ENCODE results near the gene ITGB4.

The ITGB4 gene

GRCh38 chr17:75779250-75779986 is 58.2 kb downstream of the ITGB4 start:
- peak; percentile 36 for TF ChIP-seq NFIC (IDR thresholded peaks at IDR 0.05)
- peak; percentile 75; the same call in 1 of the 2 replicates for TF ChIP-seq MAX (IDR thresholded peaks at IDR 0.05)
- TF ChIP-seq REST (IDR thresholded peaks at IDR 0.05; ENCODE audit: low read depth), result no peak
- TF ChIP-seq EP300 (IDR thresholded peaks at IDR 0.05; ENCODE audit: borderline replicate concordance), result peak; percentile 38; the same call in 1 of the 2 replicates
- TF ChIP-seq RAD21 (IDR thresholded peaks at IDR 0.05; ENCODE audit: low read depth), result no peak
- TF ChIP-seq EGR1 (IDR thresholded peaks at IDR 0.05), result peak; percentile 59; the same call in 1 of the 2 replicates
- TF ChIP-seq YY1 (IDR thresholded peaks at IDR 0.05; ENCODE audit: low read depth), result peak; percentile 72
- TF ChIP-seq FOXM1 (IDR thresholded peaks at IDR 0.05; ENCODE audit: borderline replicate concordance, low read depth), result no peak
- TF ChIP-seq ZBTB7A (IDR thresholded peaks at IDR 0.05; ENCODE audit: low read depth), result peak; percentile 86; the same call in 1 of the 2 replicates
- TF ChIP-seq CREB1 (IDR thresholded peaks at IDR 0.05; ENCODE audit: low read depth), result peak; percentile 89
- peak; percentile 52 for TF ChIP-seq TEAD4 (IDR thresholded peaks at IDR 0.05)
- TF ChIP-seq TAF1 (IDR thresholded peaks at IDR 0.05; ENCODE audit: low read depth), result peak; percentile 98
- TF ChIP-seq TCF12 (IDR thresholded peaks at IDR 0.05; ENCODE audit: low read depth), result peak; percentile 71
- TF ChIP-seq USF1 (IDR thresholded peaks at IDR 0.05), result peak; percentile 40; the same call in 1 of the 2 replicates
- TF ChIP-seq CEBPB (IDR thresholded peaks at IDR 0.05), result peak; percentile 27; the same call in 1 of the 2 replicates

GRCh38 chr17:75779987-75780889 is 59.0 kb downstream of the ITGB4 start:
- no peak for TF ChIP-seq TCF12 (IDR thresholded peaks at IDR 0.05; ENCODE audit: low read depth)
- TF ChIP-seq FOXM1 (IDR thresholded peaks at IDR 0.05; ENCODE audit: borderline replicate concordance, low read depth), result peak; percentile 24; the same call in 1 of the 2 replicates
- no peak for TF ChIP-seq USF1 (IDR thresholded peaks at IDR 0.05)
- no peak for TF ChIP-seq EP300 (IDR thresholded peaks at IDR 0.05; ENCODE audit: borderline replicate concordance)

GRCh38 chr17:75783069-75783783 is 62.0 kb downstream of the ITGB4 start:
- TF ChIP-seq FOXM1 (IDR thresholded peaks at IDR 0.05; ENCODE audit: borderline replicate concordance, low read depth) (0 out of 2 replicates have a peak, but pooled peaks have one; percentile 11), ZBTB7A (IDR thresholded peaks at IDR 0.05; ENCODE audit: low read depth) (no peak), EP300 (IDR thresholded peaks at IDR 0.05; ENCODE audit: borderline replicate concordance) (0 out of 2 replicates have a peak, but pooled peaks have one; percentile 25)

- TF ChIP-seq ZBTB7A (IDR thresholded peaks at IDR 0.05; ENCODE audit: low read depth) (no peak), USF1 (IDR thresholded peaks at IDR 0.05) (no peak), CREB1 (IDR thresholded peaks at IDR 0.05; ENCODE audit: low read depth) (no peak), YY1 (IDR thresholded peaks at IDR 0.05; ENCODE audit: low read depth) (no peak)
These were observed 62.7 kb downstream of the ITGB4 start for GRCh38 chr17:75783803-75784472.

- peak; percentile 49; the same call in 1 of the 2 replicates for TF ChIP-seq USF1 (IDR thresholded peaks at IDR 0.05)
- TF ChIP-seq TCF12 (IDR thresholded peaks at IDR 0.05; ENCODE audit: low read depth), result no peak
- TF ChIP-seq CREB1 (IDR thresholded peaks at IDR 0.05; ENCODE audit: low read depth), result peak; percentile 81
- TF ChIP-seq YY1 (IDR thresholded peaks at IDR 0.05; ENCODE audit: low read depth), result peak; percentile 69; the same call in 1 of the 2 replicates
- peak; percentile 80 for TF ChIP-seq TEAD4 (IDR thresholded peaks at IDR 0.05)
These were observed 63.3 kb downstream of the ITGB4 start, which contains the start of gene UNK for GRCh38 chr17:75784473-75785015. UNK (plus strand) TSS chr17:75784806; CDS start chr17:75784881, 75 bp downstream.

Data from Ishikawa (cell line).